Measurements from ENCODE around the gene PDE11A. TPM values are rescaled to one million over a fixed set of nuclear protein-coding genes. Genes with fewer than 3 reads are reported as not detected.

The PDE11A gene
- total RNA-seq, 1 experiment from 2014 or later: not detected

DNA sequence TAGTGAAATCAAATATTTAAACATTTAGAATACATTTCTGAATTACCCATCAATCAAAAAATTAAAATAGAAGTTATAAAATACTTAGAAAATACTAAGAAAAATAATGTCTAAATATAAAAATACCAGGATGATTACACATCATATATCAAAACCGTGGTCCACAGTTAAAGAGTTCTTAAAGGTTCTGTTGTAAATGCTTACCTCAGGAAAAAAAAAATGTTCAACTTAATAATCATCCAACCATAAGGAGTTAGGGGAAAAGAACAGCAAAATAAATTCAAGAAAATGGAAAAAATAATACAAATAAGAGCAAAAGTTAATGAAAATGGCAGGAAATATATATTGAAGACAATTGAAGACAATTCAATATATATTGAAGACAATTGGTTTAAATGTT, 43.2 kb downstream of the PDE11A start:
- H3K27ac Mint-ChIP-seq (ENCODE audit: low read depth, unreplicated experiment): no peak overlapping the region
- H3K36me3 Mint-ChIP-seq (ENCODE audit: insufficient read depth, unreplicated experiment): no peaks in the 10 kb centered on the region
- no peak overlapping the region for H3K4me3 Mint-ChIP-seq (ENCODE audit: unreplicated experiment)
- TF ChIP-seq, protein P1, sequence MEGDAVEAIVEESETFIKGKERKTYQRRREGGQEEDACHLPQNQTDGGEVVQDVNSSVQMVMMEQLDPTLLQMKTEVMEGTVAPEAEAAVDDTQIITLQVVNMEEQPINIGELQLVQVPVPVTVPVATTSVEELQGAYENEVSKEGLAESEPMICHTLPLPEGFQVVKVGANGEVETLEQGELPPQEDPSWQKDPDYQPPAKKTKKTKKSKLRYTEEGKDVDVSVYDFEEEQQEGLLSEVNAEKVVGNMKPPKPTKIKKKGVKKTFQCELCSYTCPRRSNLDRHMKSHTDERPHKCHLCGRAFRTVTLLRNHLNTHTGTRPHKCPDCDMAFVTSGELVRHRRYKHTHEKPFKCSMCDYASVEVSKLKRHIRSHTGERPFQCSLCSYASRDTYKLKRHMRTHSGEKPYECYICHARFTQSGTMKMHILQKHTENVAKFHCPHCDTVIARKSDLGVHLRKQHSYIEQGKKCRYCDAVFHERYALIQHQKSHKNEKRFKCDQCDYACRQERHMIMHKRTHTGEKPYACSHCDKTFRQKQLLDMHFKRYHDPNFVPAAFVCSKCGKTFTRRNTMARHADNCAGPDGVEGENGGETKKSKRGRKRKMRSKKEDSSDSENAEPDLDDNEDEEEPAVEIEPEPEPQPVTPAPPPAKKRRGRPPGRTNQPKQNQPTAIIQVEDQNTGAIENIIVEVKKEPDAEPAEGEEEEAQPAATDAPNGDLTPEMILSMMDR (IDR thresholded peaks at IDR 0.05; ENCODE audit: unreplicated experiment): no peak
- peaks cover 10% of the 10 kb centered on the region for H3K9me3 Mint-ChIP-seq (ENCODE audit: unreplicated experiment)
- H3K4me1 Mint-ChIP-seq (ENCODE audit: insufficient read depth, unreplicated experiment): no peaks in the 10 kb centered on the region
- ChIA-PET CTCF (no interaction called here), POLR2A (no interaction called here)
- intact Hi-C loops (cut with micrococcal nuclease): no loop called here
- no peak for DNase-seq (ENCODE audit: unreplicated experiment)
- BruUV-seq (replicated peaks): no TSS peak
- H3K27me3 Mint-ChIP-seq (ENCODE audit: insufficient read depth, unreplicated experiment): peaks cover 13% of the 10 kb centered on the region

DNA sequence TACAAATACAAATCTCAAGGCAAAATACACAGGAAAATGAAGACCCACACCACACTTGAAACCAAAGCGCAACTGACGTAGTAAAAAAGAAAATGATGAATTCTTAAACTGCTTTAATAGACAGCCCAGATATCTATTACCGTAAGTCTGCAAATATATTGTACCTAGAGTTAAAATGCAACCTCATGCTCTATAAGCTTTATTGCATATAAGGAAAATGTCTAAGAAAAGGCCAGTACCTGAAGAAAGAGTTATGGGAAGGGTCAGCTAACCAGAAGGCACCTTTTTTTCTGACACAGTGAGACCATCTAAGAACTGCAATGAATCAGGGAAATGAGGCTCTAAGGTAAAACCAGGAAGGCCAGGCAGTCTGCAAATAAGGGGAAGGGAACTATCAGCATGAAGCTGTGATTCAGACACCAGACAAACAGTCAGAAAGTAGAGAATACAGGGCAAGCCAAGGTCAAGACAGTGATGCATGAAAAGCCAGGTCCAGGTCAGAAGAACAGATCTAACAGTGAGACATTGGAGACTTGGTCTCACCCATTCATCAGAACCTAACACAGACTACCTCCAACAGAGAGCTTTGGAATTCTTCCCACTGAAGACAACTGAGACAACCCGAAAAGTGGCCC, 46.9 kb downstream of the PDE11A start:
- BruUV-seq (replicated peaks): no TSS peak
- Mint-ChIP-seq H3K9me3 (ENCODE audit: unreplicated experiment) (no peaks in the 10 kb centered on the region), H3K36me3 (ENCODE audit: insufficient read depth, unreplicated experiment) (no peaks in the 10 kb centered on the region), H3K27me3 (ENCODE audit: insufficient read depth, unreplicated experiment) (peaks cover 15% of the 10 kb centered on the region), H3K4me3 (ENCODE audit: unreplicated experiment) (no peak overlapping the region), H3K27ac (ENCODE audit: low read depth, unreplicated experiment) (no peak overlapping the region), H3K4me1 (ENCODE audit: insufficient read depth, unreplicated experiment) (peaks cover 6% of the 10 kb centered on the region)
- POLR2A ChIA-PET: no interaction called here
- CTCF ChIA-PET: interaction anchor here (0.8 kb wide), 1 partner anchor 227 kb away, joined by 3 read pairs; no protein-coding TSS in a partner anchor
- intact Hi-C loops (cut with micrococcal nuclease): no loop called here
- no peak for DNase-seq (ENCODE audit: unreplicated experiment)
- TF ChIP-seq, protein P1 (IDR thresholded peaks at IDR 0.05; ENCODE audit: unreplicated experiment): no peak

DNA sequence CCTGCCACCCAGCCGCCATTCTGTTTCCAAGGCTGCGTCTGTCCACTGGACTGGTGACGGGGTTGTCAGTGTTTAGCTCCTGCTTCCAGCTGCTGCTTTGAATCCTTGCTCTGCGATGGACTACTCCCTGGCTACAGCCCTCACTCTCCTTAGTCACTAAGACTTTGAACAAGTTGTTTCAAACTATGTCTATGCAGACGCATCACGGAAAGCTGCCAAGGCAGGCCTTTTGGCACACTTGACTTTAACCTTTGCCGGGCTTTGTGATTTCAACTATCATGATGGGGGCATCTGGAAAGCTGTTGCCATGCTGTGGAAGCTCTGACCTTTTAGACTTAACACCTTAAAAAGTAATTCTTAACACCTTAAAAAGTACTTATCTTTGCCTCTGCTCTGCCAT, 54.4 kb downstream of the PDE11A start:
- Mint-ChIP-seq H3K4me1 (ENCODE audit: insufficient read depth, unreplicated experiment) (peaks cover 6% of the 10 kb centered on the region), H3K27me3 (ENCODE audit: insufficient read depth, unreplicated experiment) (peaks cover 15% of the 10 kb centered on the region), H3K36me3 (ENCODE audit: insufficient read depth, unreplicated experiment) (no peaks in the 10 kb centered on the region), H3K27ac (ENCODE audit: low read depth, unreplicated experiment) (no peak overlapping the region), H3K4me3 (ENCODE audit: unreplicated experiment) (no peak overlapping the region), H3K9me3 (ENCODE audit: unreplicated experiment) (no peaks in the 10 kb centered on the region)
- POLR2A ChIA-PET: no interaction called here
- TF ChIP-seq, protein P1 (IDR thresholded peaks at IDR 0.05; ENCODE audit: unreplicated experiment): no peak
- CTCF ChIA-PET: interaction anchor here (0.6 to 0.8 kb wide), 2 partner anchors 10 to 209 kb away, joined by 3 read pairs; no protein-coding TSS in a partner anchor
- no peak for DNase-seq (ENCODE audit: unreplicated experiment)
- BruUV-seq (replicated peaks): no TSS peak
- intact Hi-C loops (cut with micrococcal nuclease): no loop called here

DNA sequence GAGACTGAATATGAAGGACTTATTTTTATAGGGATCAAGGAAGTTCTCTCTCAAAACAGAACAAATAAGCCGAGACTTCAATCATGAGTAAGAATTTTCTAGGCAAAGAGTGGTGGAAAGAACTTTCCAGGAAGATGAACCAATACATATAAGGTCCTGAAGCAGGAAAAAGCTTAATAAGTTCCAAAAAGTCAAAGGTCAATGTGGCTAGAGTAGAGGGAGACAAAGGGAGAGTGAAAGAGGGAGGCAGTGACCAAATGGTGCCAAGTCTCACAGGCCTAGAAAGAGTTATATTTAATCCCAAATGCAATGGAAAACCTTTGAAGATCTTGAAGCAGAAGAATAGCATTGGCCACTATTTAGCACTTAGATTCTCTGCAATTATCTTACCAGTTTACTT, 56.0 kb downstream of the PDE11A start:
- Mint-ChIP-seq H3K4me3 (ENCODE audit: unreplicated experiment) (no peak overlapping the region), H3K36me3 (ENCODE audit: insufficient read depth, unreplicated experiment) (no peaks in the 10 kb centered on the region), H3K27me3 (ENCODE audit: insufficient read depth, unreplicated experiment) (peaks cover 5% of the 10 kb centered on the region), H3K9me3 (ENCODE audit: unreplicated experiment) (no peaks in the 10 kb centered on the region), H3K27ac (ENCODE audit: low read depth, unreplicated experiment) (no peak overlapping the region), H3K4me1 (ENCODE audit: insufficient read depth, unreplicated experiment) (no peaks in the 10 kb centered on the region)
- DNase-seq (ENCODE audit: unreplicated experiment): no peak
- ChIA-PET POLR2A (interaction anchor here (1.1 kb wide), 1 partner anchor 16 kb away, joined by 3 read pairs; no protein-coding TSS in a partner anchor), CTCF (interaction anchor here (0.5 kb wide), 1 partner anchor 128 kb away, joined by 3 read pairs; no protein-coding TSS in a partner anchor)
- TF ChIP-seq, protein P1 (IDR thresholded peaks at IDR 0.05; ENCODE audit: unreplicated experiment): no peak
- BruUV-seq (replicated peaks): no TSS peak
- intact Hi-C loops (cut with micrococcal nuclease): no loop called here

Measured in MCF 10A (cell line).